ENCODE measurements around the gene PLVAP.
A peak's percentile ranks its signal among the peaks of the same experiment; 100 is the strongest.

Gene PLVAP

GRCh38 chr19:17341386-17341785 is 35.8 kb downstream of the PLVAP start:
- Histone ChIP-seq H3K36me3 (ENCODE audit: control insufficient read depth, insufficient read depth, low read length) (peaks cover 4% of the 10 kb centered on the region), H3K27me3 (replicated peaks; ENCODE audit: control insufficient read depth, insufficient read depth, low read length) (no peaks in the 10 kb centered on the region), H3K4me3 (replicated peaks; ENCODE audit: low read depth, low read length) (no peak overlapping the region)
- no peak for DNase-seq (ENCODE audit: extremely low read depth, insufficient read length)
- no peak for TF ChIP-seq CTCF (IDR thresholded peaks at IDR 0.05; ENCODE audit: insufficient read depth, low read length, poor library complexity, severe bottlenecking)

GRCh38 chr19:17340871-17341357 is 36.2 kb downstream of the PLVAP start:
- Histone ChIP-seq H3K27me3 (replicated peaks; ENCODE audit: control insufficient read depth, insufficient read depth, low read length) (no peaks in the 10 kb centered on the region), H3K36me3 (ENCODE audit: control insufficient read depth, insufficient read depth, low read length) (peaks cover 4% of the 10 kb centered on the region), H3K4me3 (replicated peaks; ENCODE audit: low read depth, low read length) (no peak overlapping the region)
- peak; percentile 1 for TF ChIP-seq CTCF (IDR thresholded peaks at IDR 0.05; ENCODE audit: insufficient read depth, low read length, poor library complexity, severe bottlenecking)
- DNase-seq (ENCODE audit: extremely low read depth, insufficient read length), result no peak

DNA sequence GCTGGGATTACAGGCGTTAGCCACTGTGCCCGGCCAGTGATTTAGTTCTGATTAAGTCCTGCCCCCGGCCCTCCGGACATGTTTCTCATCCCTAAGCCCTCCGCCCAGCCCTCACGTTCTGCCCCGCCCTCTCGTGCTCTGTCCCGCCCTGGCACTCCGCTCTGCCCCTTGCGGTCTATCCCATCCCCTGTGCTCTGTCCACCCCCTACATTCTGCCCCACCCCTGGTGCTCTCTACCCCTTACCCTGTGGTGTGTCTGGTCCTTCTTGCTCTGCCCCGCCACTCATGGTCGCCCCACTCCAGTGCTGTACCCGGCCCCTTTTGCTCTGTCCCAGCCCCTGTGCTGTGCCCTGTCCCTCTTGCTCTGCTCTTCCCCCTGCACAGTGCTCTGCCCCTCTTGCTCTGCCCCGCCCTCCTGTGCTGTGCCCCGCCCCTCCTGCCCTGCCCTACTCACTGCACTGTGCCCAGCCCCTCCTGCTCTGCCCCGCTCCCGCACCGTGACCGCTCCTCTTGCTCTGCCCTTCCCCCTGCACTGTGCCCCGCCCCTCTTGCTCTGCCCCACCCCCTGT is 36.8 kb downstream of the PLVAP start:
- H3K36me3 ChIP-seq (ENCODE audit: control insufficient read depth, insufficient read depth, low read length), result peaks cover 4% of the 10 kb centered on the region
- TF ChIP-seq CTCF (IDR thresholded peaks at IDR 0.05; ENCODE audit: insufficient read depth, low read length, poor library complexity, severe bottlenecking), result no peak
- DNase-seq (ENCODE audit: extremely low read depth, insufficient read length), result no peak
- H3K4me3 ChIP-seq (replicated peaks; ENCODE audit: low read depth, low read length), result no peak overlapping the region
- H3K27me3 ChIP-seq (replicated peaks; ENCODE audit: control insufficient read depth, insufficient read depth, low read length), result no peaks in the 10 kb centered on the region

- no peaks in the 10 kb centered on the region for H3K27me3 ChIP-seq (replicated peaks; ENCODE audit: control insufficient read depth, insufficient read depth, low read length)
- no peak for DNase-seq (ENCODE audit: extremely low read depth, insufficient read length)
- H3K4me3 ChIP-seq (replicated peaks; ENCODE audit: low read depth, low read length), result no peak overlapping the region
- TF ChIP-seq CTCF (IDR thresholded peaks at IDR 0.05; ENCODE audit: insufficient read depth, low read length, poor library complexity, severe bottlenecking), result no peak
- peaks cover 4% of the 10 kb centered on the region for H3K36me3 ChIP-seq (ENCODE audit: control insufficient read depth, insufficient read depth, low read length)
Measured at GRCh38 chr19:17339088-17339741, 37.9 kb downstream of the PLVAP start.

GRCh38 chr19:17338433-17339078 is 38.6 kb downstream of the PLVAP start:
- TF ChIP-seq CTCF (IDR thresholded peaks at IDR 0.05; ENCODE audit: insufficient read depth, low read length, poor library complexity, severe bottlenecking), result no peak
- Histone ChIP-seq H3K4me3 (replicated peaks; ENCODE audit: low read depth, low read length) (peak overlapping the region; percentile 92), H3K36me3 (ENCODE audit: control insufficient read depth, insufficient read depth, low read length) (peaks cover 4% of the 10 kb centered on the region), H3K27me3 (replicated peaks; ENCODE audit: control insufficient read depth, insufficient read depth, low read length) (no peaks in the 10 kb centered on the region)
- no peak for DNase-seq (ENCODE audit: extremely low read depth, insufficient read length)

All from GM06990 (cell line).